H9 (cell line): ENCODE measurements around the gene CLPTM1L. TPM values are rescaled to one million over a fixed set of nuclear protein-coding genes. Genes with fewer than 3 reads are reported as not detected.

Experiments used
- DNase-seq: peaks from one replicate; pipeline ENCODE4 v3.0.0-alpha.2; 2017
- H2AFZ ChIP-seq: one replicate; pipeline ENCODE4 v1.6.1; 2013; ENCODE audit warnings: mild to moderate bottlenecking, low read length, control low read depth, moderate library complexity
- H2AK5ac ChIP-seq: 2 replicates; pipeline ENCODE4 v1.6.1; 2013; ENCODE audit warnings: low read length, control low read depth, mixed read lengths; ENCODE audit not compliant: insufficient read length
- H2BK120ac ChIP-seq: one replicate; pipeline ENCODE4 v1.6.1; 2013; ENCODE audit warnings: low read depth, mild to moderate bottlenecking, low read length, control low read depth, inconsistent platforms; ENCODE audit not compliant: poor library complexity, severe bottlenecking
- H2BK12ac ChIP-seq: 2 replicates; pipeline ENCODE4 v1.6.1; 2013; ENCODE audit warnings: low read length, control low read depth, mixed read lengths, low read depth; ENCODE audit not compliant: insufficient read length
- H2BK15ac ChIP-seq: 2 replicates; pipeline ENCODE4 v1.6.1; 2013; ENCODE audit warnings: low read depth, low read length, control low read depth
- H2BK20ac ChIP-seq: one replicate; pipeline ENCODE4 v1.6.1; 2013; ENCODE audit warnings: low read depth, mild to moderate bottlenecking, low read length, control low read depth, inconsistent platforms; ENCODE audit not compliant: poor library complexity, severe bottlenecking
- H2BK5ac ChIP-seq: 2 replicates; pipeline ENCODE4 v1.6.1; 2013; ENCODE audit warnings: low read length, control low read depth, mixed read lengths; ENCODE audit not compliant: insufficient read length
- H3K14ac ChIP-seq: 2 replicates; pipeline ENCODE4 v1.6.1; 2013; ENCODE audit warnings: low read length, control low read depth; ENCODE audit not compliant: insufficient read depth
- H3K18ac ChIP-seq: 2 replicates; pipeline ENCODE4 v1.6.1; 2013; ENCODE audit warnings: low read depth, mild to moderate bottlenecking, mixed read lengths, low read length, control low read depth; ENCODE audit not compliant: insufficient read length
- H3K23ac ChIP-seq: 2 replicates; pipeline ENCODE4 v1.6.1; 2013; ENCODE audit warnings: low read length, control low read depth, mixed read lengths, low read depth; ENCODE audit not compliant: insufficient read length
- H3K23me2 ChIP-seq: 2 replicates; pipeline ENCODE4 v1.6.1; 2013; ENCODE audit warnings: low read depth, mild to moderate bottlenecking, mixed read lengths, low read length, control low read depth; ENCODE audit not compliant: insufficient read length, poor library complexity, severe bottlenecking
- H3K27ac ChIP-seq: 2 replicates; pipeline ENCODE4 v1.5.1; 2013; ENCODE audit warnings: low read length, control low read depth, mixed read lengths, low read depth; ENCODE audit not compliant: insufficient read length
- H3K27me3 ChIP-seq: 2 replicates; pipeline ENCODE4 v1.6.1; 2013; ENCODE audit warnings: low read length, control low read depth, inconsistent platforms; ENCODE audit not compliant: insufficient read depth
- H3K4ac ChIP-seq: 2 replicates; pipeline ENCODE4 v1.6.1; 2013; ENCODE audit warnings: low read depth, mild to moderate bottlenecking, control low read depth, inconsistent platforms, low read length, moderate library complexity
- H3K4me1 ChIP-seq: 2 replicates; pipeline ENCODE4 v1.6.1; 2013; ENCODE audit warnings: low read length, control low read depth, inconsistent platforms; ENCODE audit not compliant: insufficient read depth
- H3K4me2 ChIP-seq: 2 replicates; pipeline ENCODE4 v1.6.1; 2013; ENCODE audit warnings: low read length, control low read depth, mixed read lengths; ENCODE audit not compliant: insufficient read length, insufficient read depth
- H3K56ac ChIP-seq: 2 replicates; pipeline ENCODE4 v1.6.1; 2013; ENCODE audit warnings: low read depth, mild to moderate bottlenecking, mixed read lengths, low read length, control low read depth; ENCODE audit not compliant: insufficient read length
- H3K79me1 ChIP-seq: 2 replicates; pipeline ENCODE4 v1.6.1; 2013; ENCODE audit warnings: low read depth, mild to moderate bottlenecking, moderate library complexity, low read length, control low read depth, inconsistent platforms; ENCODE audit not compliant: insufficient read depth, poor library complexity, severe bottlenecking
- H3K79me2 ChIP-seq: 2 replicates; pipeline ENCODE4 v1.6.1; 2013; ENCODE audit warnings: low read length, control low read depth, inconsistent platforms; ENCODE audit not compliant: insufficient read depth
- H3K9ac ChIP-seq: 2 replicates; pipeline ENCODE4 v1.6.1; 2013; ENCODE audit warnings: low read length, control low read depth, mixed read lengths; ENCODE audit not compliant: insufficient read length; ENCODE audit errors: extremely low read depth
- H3K9me3 ChIP-seq: one replicate; pipeline ENCODE4 v1.6.1; 2013; ENCODE audit warnings: low read depth, low read length, inconsistent platforms; ENCODE audit not compliant: control insufficient read depth
- H3T11ph ChIP-seq: one replicate; pipeline ENCODE4 v1.6.1; 2013; ENCODE audit warnings: mild to moderate bottlenecking, low read length, control low read depth, inconsistent platforms
- H4K20me1 ChIP-seq: one replicate; pipeline ENCODE4 v1.6.1; 2013; ENCODE audit not compliant: control insufficient read depth, insufficient read length, insufficient read depth
- H4K5ac ChIP-seq: 2 replicates; pipeline ENCODE4 v1.6.1; 2013; ENCODE audit warnings: low read depth, mild to moderate bottlenecking, mixed read lengths, low read length, control low read depth; ENCODE audit not compliant: insufficient read length
- H4K8ac ChIP-seq: replicated peaks from 2 replicates; pipeline ENCODE4 v1.6.1; 2013; ENCODE audit warnings: low read length, control low read depth, mixed read lengths, low read depth; ENCODE audit not compliant: insufficient read length
- H4K91ac ChIP-seq: 2 replicates; pipeline ENCODE4 v1.6.1; 2013; ENCODE audit warnings: low read depth, mild to moderate bottlenecking, moderate library complexity, mixed read lengths, low read length, control low read depth; ENCODE audit not compliant: insufficient read length
- H3K27ac Mint-ChIP-seq, 3 experiments: 2 replicates in 2 of 3; 3 replicates in 1 of 3; pipeline ENCODE4 v1.8.0; 2020 to 2021; ENCODE audit warnings: mixed read lengths in 3 of 3, mild to moderate bottlenecking in 1 of 3, moderate library complexity in 1 of 3
- H3K27me3 Mint-ChIP-seq: 2 replicates; pipeline ENCODE4 v1.8.0; 2021; ENCODE audit warnings: low read depth, mild to moderate bottlenecking, moderate library complexity, mixed read lengths
- H3K36me3 Mint-ChIP-seq, 3 experiments: 2 replicates in 2 of 3; 3 replicates in 1 of 3; pipeline ENCODE4 v1.8.0; 2020 to 2021; ENCODE audit warnings: low read depth in 3 of 3, mixed read lengths in 3 of 3; ENCODE audit not compliant: insufficient read depth in 1 of 3
- H3K4me1 Mint-ChIP-seq, 2 experiments: 2 replicates each; pipeline ENCODE4 v1.8.0; 2020; ENCODE audit warnings: mixed read lengths in 2 of 2
- H3K4me3 Mint-ChIP-seq, 2 experiments: 2 replicates in 1 of 2; 3 replicates in 1 of 2; pipeline ENCODE4 v1.8.0; 2020 to 2021; ENCODE audit warnings: mild to moderate bottlenecking in 2 of 2, mixed read lengths in 2 of 2, moderate library complexity in 1 of 2
- H3K9me3 Mint-ChIP-seq, 2 experiments: 2 replicates in 1 of 2; 3 replicates in 1 of 2; pipeline ENCODE4 v1.8.0; 2020; ENCODE audit warnings: mild to moderate bottlenecking in 2 of 2, mixed read lengths in 2 of 2, moderate library complexity in 1 of 2
- WGBS: extraction: QIAGEN DNeasy Blood & Tissue Kit; methylation state at CpG from one replicate; pipeline ENCODE4 v1.1.7; 2013; ENCODE audit warnings: missing lambda C conversion rate, low lambda C conversion rate, mixed read lengths; ENCODE audit not compliant: insufficient read length; ENCODE audit errors: extremely low coverage; 5-methylcytosine and 5-hydroxymethylcytosine counted together
- total RNA-seq: library from RNA; stranded (reverse); gene quantifications from 2 replicates; pipeline ENCODE4 v1.2.1, GENCODE V29; 2021
- TF ChIP-seq, protein P1 (sequence below): fragments of 200-600 bp; sonication (generic); conservative IDR thresholded peaks from 3 replicates; pipeline ENCODE4 v1.8.0; 2021; ENCODE audit warnings: antibody characterized with exemption, mild to moderate bottlenecking

CLPTM1L gene
- total RNA-seq, 1 experiment from 2014 or later, result 108 TPM

DNA sequence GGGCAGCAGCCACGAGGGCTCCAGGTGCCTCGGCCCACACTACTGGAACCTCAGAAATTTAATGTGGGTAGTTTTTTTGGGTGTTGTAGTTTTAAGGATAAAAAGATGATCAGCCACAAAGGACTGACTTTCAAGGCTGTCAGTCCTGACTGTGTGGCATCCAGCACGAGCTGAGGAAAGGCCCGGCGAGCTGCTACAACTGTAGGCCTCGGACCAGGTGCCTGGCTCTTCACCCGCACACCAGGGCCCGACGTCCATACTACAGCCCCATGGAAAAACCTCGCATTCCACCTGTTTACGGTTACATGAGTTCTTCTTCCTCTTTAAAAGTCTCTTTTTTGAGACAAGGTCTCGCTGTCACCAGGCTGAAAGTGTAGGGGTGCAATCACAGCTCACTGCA, 2.6 kb downstream of the CLPTM1L start:
- Histone ChIP-seq H4K91ac (no peak overlapping the region), H3K9me3 (no peaks in the 10 kb centered on the region), H3K4me1 (no peaks in the 10 kb centered on the region), H2BK20ac (no peak overlapping the region), H2BK120ac (no peak overlapping the region), H3K4ac (no peak overlapping the region), H3K4me2 (no peak overlapping the region), H3K23me2 (peaks cover 11% of the 10 kb centered on the region), H3K79me2 (peaks cover 7% of the 10 kb centered on the region; the same call in 1 of the 2 replicates), H4K8ac (no peak overlapping the region), H2BK5ac (no peak overlapping the region), H2BK15ac (no peak overlapping the region), H2BK12ac (no peak overlapping the region), H3K23ac (no peak overlapping the region), H3K9ac (no peak overlapping the region), H3T11ph (no peak overlapping the region), H2AFZ (no peak overlapping the region), H3K27ac (no peak overlapping the region), H3K14ac (no peak overlapping the region), H3K79me1 (peaks cover 5% of the 10 kb centered on the region), H4K5ac (no peak overlapping the region), H3K18ac (no peak overlapping the region), H3K56ac (no peak overlapping the region), H4K20me1 (no peaks in the 10 kb centered on the region), H2AK5ac (no peak overlapping the region), H3K27me3 (no peaks in the 10 kb centered on the region)
- no peaks in the 10 kb centered on the region for H3K27me3 Mint-ChIP-seq
- H3K4me3 Mint-ChIP-seq, result no peak overlapping the region
- H3K27ac Mint-ChIP-seq, result no peak overlapping the region; a peak in 1 of 7 replicates
- DNase-seq, result no peak
- H3K4me1 Mint-ChIP-seq, result peaks cover 13 to 17% of the 10 kb centered on the region in 2 experiments
- no peaks in the 10 kb centered on the region for H3K9me3 Mint-ChIP-seq
- WGBS, result no CpG with 5 or more reads among the region's 12 CpGs
- TF ChIP-seq, protein P1, sequence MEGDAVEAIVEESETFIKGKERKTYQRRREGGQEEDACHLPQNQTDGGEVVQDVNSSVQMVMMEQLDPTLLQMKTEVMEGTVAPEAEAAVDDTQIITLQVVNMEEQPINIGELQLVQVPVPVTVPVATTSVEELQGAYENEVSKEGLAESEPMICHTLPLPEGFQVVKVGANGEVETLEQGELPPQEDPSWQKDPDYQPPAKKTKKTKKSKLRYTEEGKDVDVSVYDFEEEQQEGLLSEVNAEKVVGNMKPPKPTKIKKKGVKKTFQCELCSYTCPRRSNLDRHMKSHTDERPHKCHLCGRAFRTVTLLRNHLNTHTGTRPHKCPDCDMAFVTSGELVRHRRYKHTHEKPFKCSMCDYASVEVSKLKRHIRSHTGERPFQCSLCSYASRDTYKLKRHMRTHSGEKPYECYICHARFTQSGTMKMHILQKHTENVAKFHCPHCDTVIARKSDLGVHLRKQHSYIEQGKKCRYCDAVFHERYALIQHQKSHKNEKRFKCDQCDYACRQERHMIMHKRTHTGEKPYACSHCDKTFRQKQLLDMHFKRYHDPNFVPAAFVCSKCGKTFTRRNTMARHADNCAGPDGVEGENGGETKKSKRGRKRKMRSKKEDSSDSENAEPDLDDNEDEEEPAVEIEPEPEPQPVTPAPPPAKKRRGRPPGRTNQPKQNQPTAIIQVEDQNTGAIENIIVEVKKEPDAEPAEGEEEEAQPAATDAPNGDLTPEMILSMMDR, result no peak
- H3K36me3 Mint-ChIP-seq, result peaks cover 30 to 57% (median 55%) of the 10 kb centered on the region in 3 experiments
